SK-N-SH (cell line): ENCODE measurements around the gene PBX3. TPM values are rescaled to one million over a fixed set of nuclear protein-coding genes. Genes with fewer than 3 reads are reported as not detected.
A peak's percentile ranks its signal among the peaks of the same experiment; 100 is the strongest.

ENCODE experiments used
- CTCF ChIA-PET: fragments of 300-600, 350-600 bp; formaldehyde crosslinking; extraction: SDS; loops from one replicate; lab custom pipeline; 2021; lab: Yijun Ruan, JAX
- POLR2A ChIA-PET: fragments of 350-600 bp; sonication (Branson Sonifier 250); formaldehyde crosslinking; extraction: SDS; loops from one replicate; lab custom pipeline; 2020; ENCODE audit warnings: antibody characterized with exemption, inconsistent platforms; lab: Yijun Ruan, JAX
- DNase-seq: peaks from one replicate; pipeline ENCODE4 v3.0.0; 2012
- H2AFZ ChIP-seq: fragments of 200-600 bp; sonication (generic); 2 replicates; pipeline ENCODE4 v1.8.1; 2016; ENCODE audit warnings: antibody characterized with exemption, mild to moderate bottlenecking, low read depth
- H3F3A ChIP-seq: fragments of 200-600 bp; sonication (generic); replicated peaks from 2 replicates; pipeline ENCODE3; 2016; ENCODE audit warnings: antibody characterized with exemption, mild to moderate bottlenecking; ENCODE audit not compliant: insufficient read depth
- H3K27ac ChIP-seq, 2 experiments: fragments of 200-500 bp in 1 of 2; fragments of 200-600 bp in 1 of 2; sonication (Bioruptor generic) in 1 of 2; sonication (generic), shearing (Covaris generic) in 1 of 2; 2 replicates each; pipeline versions ENCODE4 v1.5.1 to v1.6.1; 2014 to 2016; ENCODE audit warnings: low read depth in 2 of 2, inconsistent platforms in 1 of 2, low read length in 1 of 2, mild to moderate bottlenecking in 1 of 2, mixed read lengths in 1 of 2
- H3K27me3 ChIP-seq: fragments of 200-600 bp; sonication (generic), shearing (Covaris generic); 2 replicates; pipeline ENCODE4 v1.6.1; 2016; ENCODE audit warnings: mixed run types; ENCODE audit not compliant: insufficient read depth
- H3K36me3 ChIP-seq, 2 experiments: fragments of 200-500 bp in 1 of 2; fragments of 200-600 bp in 1 of 2; sonication (Bioruptor generic) in 1 of 2; sonication (generic) in 1 of 2; replicated peaks in 1 of 2; 2 replicates each; pipeline versions ENCODE3 to v1.5.1; 2014 to 2016; ENCODE audit warnings: low read length in 1 of 2, mild to moderate bottlenecking in 1 of 2; ENCODE audit not compliant: insufficient read depth in 2 of 2, control insufficient read depth in 1 of 2
- H3K4me1 ChIP-seq, 2 experiments: fragments of 200-500 bp in 1 of 2; fragments of 200-600 bp in 1 of 2; sonication (Bioruptor generic) in 1 of 2; sonication (generic), shearing (Covaris generic) in 1 of 2; 2 replicates each; pipeline versions ENCODE4 v1.5.1 to v1.6.1; 2014 to 2016; ENCODE audit warnings: low read depth in 1 of 2, low read length in 1 of 2, mixed run types in 1 of 2; ENCODE audit not compliant: insufficient read depth in 2 of 2, control insufficient read depth in 1 of 2
- H3K4me2 ChIP-seq: fragments of 200-600 bp; sonication (generic), shearing (Covaris generic); 2 replicates; pipeline ENCODE4 v1.6.1; 2017; ENCODE audit warnings: mixed run types
- H3K4me3 ChIP-seq, 2 experiments: fragments of 200-500 bp in 1 of 2; fragments of 200-600 bp in 1 of 2; sonication (Bioruptor generic) in 1 of 2; sonication (generic), shearing (Covaris generic) in 1 of 2; 2 replicates each; pipeline versions ENCODE4 v1.5.1 to v1.8.1; 2014 to 2016; ENCODE audit warnings: low read depth in 2 of 2, inconsistent platforms in 1 of 2, low read length in 1 of 2, mild to moderate bottlenecking in 1 of 2, mixed read lengths in 1 of 2, moderate library complexity in 1 of 2
- H3K79me2 ChIP-seq: fragments of 200-600 bp; sonication (generic); 2 replicates; pipeline ENCODE4 v1.8.1; 2017; ENCODE audit warnings: mild to moderate bottlenecking; ENCODE audit not compliant: insufficient read depth
- H3K9ac ChIP-seq: fragments of 200-600 bp; sonication (generic); 2 replicates; pipeline ENCODE4 v1.6.1; 2017; ENCODE audit warnings: mixed run types
- H3K9me2 ChIP-seq: fragments of 200-600 bp; sonication (generic); 2 replicates; pipeline ENCODE4 v1.6.1; 2017; ENCODE audit warnings: mixed run types
- H3K9me3 ChIP-seq: fragments of 200-600 bp; sonication (generic); 2 replicates; pipeline ENCODE4 v1.6.1; 2017; ENCODE audit warnings: mixed run types, mild to moderate bottlenecking, moderate library complexity
- H4K20me1 ChIP-seq: fragments of 200-600 bp; sonication (generic); 2 replicates; pipeline ENCODE4 v1.6.1; 2017; ENCODE audit warnings: mild to moderate bottlenecking, mixed run types; ENCODE audit not compliant: insufficient read depth
- EZH2phosphoT487 ChIP-seq: fragments of 200-600 bp; sonication (generic); IDR thresholded peaks from 2 replicates; pipeline ENCODE4 v1.6.1; 2017; ENCODE audit warnings: low read depth, mixed run types, mild to moderate bottlenecking, antibody characterized with exemption, moderate library complexity, borderline replicate concordance
- GABPA ChIP-seq: IDR thresholded peaks from 2 replicates; pipeline ENCODE4 v1.4.0; 2012; ENCODE audit warnings: low read depth, mild to moderate bottlenecking
- GATA2 ChIP-seq: sonication (generic); formaldehyde crosslinking; IDR thresholded peaks from 2 replicates; pipeline ENCODE4 v1.5.0; 2020; ENCODE audit warnings: mild to moderate bottlenecking, missing genetic modification reagents
- JUND ChIP-seq: IDR thresholded peaks from 2 replicates; pipeline ENCODE4 v1.4.0; 2012
- MXI1 ChIP-seq: IDR thresholded peaks from 2 replicates; pipeline ENCODE4 v1.6.1; 2012; ENCODE audit warnings: mild to moderate bottlenecking, low read depth, low read length, improper control_type of control experiment
- NFIC ChIP-seq: IDR thresholded peaks from 2 replicates; pipeline ENCODE4 v1.4.0; 2012; ENCODE audit warnings: borderline replicate concordance
- PBX3 ChIP-seq: IDR thresholded peaks from 2 replicates; pipeline ENCODE4; 2012
- POLR2AphosphoS5 ChIP-seq: IDR thresholded peaks from 2 replicates; pipeline ENCODE4 v1.6.1; 2012; ENCODE audit warnings: low read depth, low read length
- RXRA ChIP-seq: IDR thresholded peaks from 2 replicates; pipeline ENCODE4 v1.4.0; 2012; ENCODE audit warnings: low read depth, mild to moderate bottlenecking, borderline replicate concordance
- SIN3A ChIP-seq: IDR thresholded peaks from 2 replicates; pipeline ENCODE4 v1.6.1; 2012; ENCODE audit warnings: low read depth, mild to moderate bottlenecking, low read length, moderate library complexity, borderline replicate concordance
- TCF12 ChIP-seq: IDR thresholded peaks from 2 replicates; pipeline ENCODE4 v1.4.0; 2012
- YY1 ChIP-seq: IDR thresholded peaks from 2 replicates; pipeline ENCODE4 v1.4.0; 2012; ENCODE audit warnings: low read depth, mild to moderate bottlenecking
- WGBS: methylation state at CpG from one replicate; pipeline ENCODE4 v1.1.6; 2017; ENCODE audit warnings: low lambda C conversion rate; 5-methylcytosine and 5-hydroxymethylcytosine counted together
- polyA plus RNA-seq, 3 experiments: library from polyadenylated mRNA; depleted of rRNA; stranded (reverse); fragments of >200 nt; gene quantifications; 2 replicates each; pipeline ENCODE4 v1.2.3, GENCODE V29; 2012

Gene PBX3
- polyA plus RNA-seq, 1 of the 3 experiments (the other 2 are of a cell fraction) = 73.0 TPM

GRCh38 chr9:125987420-125987819 is 240.2 kb downstream of the PBX3 start (continued):
- TF ChIP-seq TCF12 = no peak
- no peak for TF ChIP-seq GABPA
- no peak for TF ChIP-seq SIN3A
- TF ChIP-seq MXI1 = no peak
- TF ChIP-seq, all 33 proteins: peak for 0

GRCh38 chr9:125988479-125989050 is 241.4 kb downstream of the PBX3 start:
- H3K27me3 ChIP-seq = no peaks in the 10 kb centered on the region
- H3K36me3 ChIP-seq = no peaks in the 10 kb centered on the region
- H3K79me2 ChIP-seq = no peaks in the 10 kb centered on the region
- H3K9me3 ChIP-seq = no peaks in the 10 kb centered on the region
- WGBS = 83% methylated on average over 8 of the region's 9 CpGs
- no peaks in the 10 kb centered on the region for H4K20me1 ChIP-seq
- DNase-seq = peak; percentile 13
- ChIA-PET POLR2A (no interaction called here), CTCF (interaction anchor here (1.0 kb wide), 1 partner anchor 9 kb away, joined by 3 read pairs; no protein-coding TSS in a partner anchor)
- H3K4me1 ChIP-seq = peaks cover 0 to 32% of the 10 kb centered on the region in 2 experiments; a peak in 1 of 4 replicates
- no peaks in the 10 kb centered on the region for H3K9me2 ChIP-seq
- TF ChIP-seq NFIC (no peak), GATA2 (no peak), JUND (no peak), POLR2AphosphoS5 (no peak), EZH2phosphoT487 (no peak), PBX3 (no peak), RXRA (no peak)
- H3K27ac ChIP-seq = no peak overlapping the region
- no peak overlapping the region for H3K4me2 ChIP-seq
- no peak overlapping the region for H2AFZ ChIP-seq
- H3F3A ChIP-seq = no peaks in the 10 kb centered on the region
- H3K9ac ChIP-seq = no peak overlapping the region
- no peak overlapping the region for H3K4me3 ChIP-seq

GRCh38 chr9:125989090-125989501 is 241.9 kb downstream of the PBX3 start:
- Histone ChIP-seq H3K27me3 (no peaks in the 10 kb centered on the region), H3K4me1 (peaks cover 0 to 32% of the 10 kb centered on the region in 2 experiments; a peak in 1 of 4 replicates), H3K9me3 (no peaks in the 10 kb centered on the region), H3K36me3 (no peaks in the 10 kb centered on the region), H3K27ac (no peak overlapping the region), H2AFZ (no peak overlapping the region), H3K9me2 (no peaks in the 10 kb centered on the region), H3K4me2 (no peak overlapping the region), H3K9ac (no peak overlapping the region), H3K4me3 (no peak overlapping the region), H3F3A (no peaks in the 10 kb centered on the region), H3K79me2 (no peaks in the 10 kb centered on the region), H4K20me1 (no peaks in the 10 kb centered on the region)
- DNase-seq = no peak
- ChIA-PET POLR2A (no interaction called here), CTCF (no interaction called here)
- no CpG with 5 or more reads among the region's 8 CpGs for WGBS
- TF ChIP-seq YY1 (no peak), RXRA (no peak)
